Endothelial cell of umbilical vein (primary cell): ENCODE measurements around the gene MLX. TPM values are rescaled to one million over a fixed set of nuclear protein-coding genes. Genes with fewer than 3 reads are reported as not detected.

Experiments used
- BruUV-seq: library from RNA; stranded (reverse); fragments of 400-500 nt; replicated peaks from 2 replicates; lab custom pipeline; 2021; lab: Mats Ljungman, UMichigan
- CTCF ChIA-PET: fragments of 300-600, 350-600 bp; sonication (Branson Sonifier 250); formaldehyde crosslinking; loops from one replicate; lab custom pipeline; 2021; ENCODE audit warnings: antibody characterized with exemption, inconsistent platforms; lab: Charles Lee
- POLR2A ChIA-PET: fragments of 300-600, 350-600 bp; sonication (Branson Sonifier 250); formaldehyde crosslinking; loops from one replicate; lab custom pipeline; 2021; ENCODE audit warnings: antibody characterized with exemption, inconsistent platforms; lab: Charles Lee
- DNase-seq: peaks from one replicate; pipeline ENCODE4 v3.0.0-alpha.2; 2011; ENCODE audit warnings: low read depth, low spot score
- FAIRE-seq: peaks from 2 replicates; lab custom pipeline; 2011; peaks lifted over from hg19 to GRCh38; lab: Jason Lieb, UNC
- H2AFZ ChIP-seq: 2 replicates; pipeline ENCODE4 v1.6.0; 2012; ENCODE audit warnings: low read depth, low read length, control low read depth, inconsistent platforms
- H3K27ac ChIP-seq: 2 replicates; pipeline ENCODE4 v1.5.1; 2011; ENCODE audit warnings: low read depth, mild to moderate bottlenecking, control low read depth, low read length, moderate library complexity; ENCODE audit not compliant: insufficient read depth
- H3K27me3 ChIP-seq, 2 experiments: 2 replicates each; pipeline versions ENCODE4 v1.6.0 to v1.6.1; 2011; ENCODE audit warnings: low read length in 2 of 2, mixed read lengths in 1 of 2; ENCODE audit not compliant: control insufficient read depth in 2 of 2, insufficient read depth in 2 of 2
- H3K36me3 ChIP-seq, 2 experiments: 2 replicates in 1 of 2; 3 replicates in 1 of 2; pipeline ENCODE4 v1.5.1; 2011; ENCODE audit warnings: low read length in 2 of 2, mild to moderate bottlenecking in 1 of 2, moderate library complexity in 1 of 2; ENCODE audit not compliant: control insufficient read depth in 2 of 2, insufficient read depth in 2 of 2; ENCODE audit errors: extremely low read depth in 1 of 2
- H3K4me1 ChIP-seq: 3 replicates; pipeline ENCODE4 v1.5.1; 2011; ENCODE audit warnings: mild to moderate bottlenecking, low read length; ENCODE audit not compliant: control insufficient read depth, insufficient read depth; ENCODE audit errors: extremely low read depth
- H3K4me2 ChIP-seq: 2 replicates; pipeline ENCODE4 v1.6.1; 2011; ENCODE audit warnings: low read length, control low read depth, mixed read lengths; ENCODE audit not compliant: insufficient read depth
- H3K4me3 ChIP-seq, 3 experiments: fragments of 200-600 bp in 1 of 3; sonication (generic), shearing (Covaris generic) in 1 of 3; replicated peaks in 1 of 3; 2 replicates each; pipeline ENCODE4 v1.5.1; 2011 to 2016; ENCODE audit warnings: control low read depth in 3 of 3, low read length in 3 of 3, mild to moderate bottlenecking in 2 of 3, inconsistent platforms in 1 of 3, low read depth in 1 of 3, moderate library complexity in 1 of 3; ENCODE audit not compliant: insufficient read depth in 1 of 3
- H3K79me2 ChIP-seq: 2 replicates; pipeline ENCODE4 v1.6.0; 2012; ENCODE audit warnings: low read length, inconsistent platforms; ENCODE audit not compliant: control insufficient read depth, insufficient read depth
- H3K9ac ChIP-seq: replicated peaks from 2 replicates; pipeline ENCODE3; 2011; ENCODE audit warnings: low read length, control low read depth; ENCODE audit not compliant: insufficient read depth; ENCODE audit errors: extremely low read depth
- H3K9me1 ChIP-seq: replicated peaks from 3 replicates; pipeline ENCODE4 v1.6.0; 2011; ENCODE audit warnings: mild to moderate bottlenecking, low read length; ENCODE audit not compliant: control insufficient read depth, insufficient read depth; ENCODE audit errors: extremely low read depth
- H3K9me3 ChIP-seq: replicated peaks from 2 replicates; pipeline ENCODE4 v1.5.1; 2012; ENCODE audit warnings: low read length, inconsistent platforms; ENCODE audit not compliant: control insufficient read depth, insufficient read depth
- H4K20me1 ChIP-seq: replicated peaks from 2 replicates; pipeline ENCODE3; 2011; ENCODE audit warnings: mild to moderate bottlenecking, low read length; ENCODE audit not compliant: control insufficient read depth, insufficient read depth; ENCODE audit errors: extremely low read depth
- EZH2 ChIP-seq: IDR thresholded peaks from 2 replicates; pipeline ENCODE4 v1.6.1; 2012; ENCODE audit warnings: borderline replicate concordance, low read depth, mild to moderate bottlenecking, moderate library complexity, low read length, inconsistent platforms; ENCODE audit not compliant: severe bottlenecking
- MYC ChIP-seq: IDR thresholded peaks from one replicate; pipeline ENCODE4 v1.6.1; 2011; ENCODE audit warnings: mild to moderate bottlenecking, low read depth, low read length
- POLR2A ChIP-seq: IDR thresholded peaks from 2 replicates; pipeline ENCODE4 v1.6.1; 2012; ENCODE audit warnings: low read depth, mild to moderate bottlenecking, control low read depth, low read length
- POLR2AphosphoS5 ChIP-seq: IDR thresholded peaks from 2 replicates; pipeline ENCODE4 v1.6.1; 2012; ENCODE audit warnings: low read depth, mild to moderate bottlenecking, control low read depth, low read length, moderate library complexity; ENCODE audit not compliant: insufficient read depth
- dilution Hi-C: fragments of 300-500 bp; cut with MboI; formaldehyde crosslinking; loops from one replicate; pipeline ENCODE4 v1.15.0; 2019; ENCODE audit warnings: low sequenced_read_pairs; ENCODE audit not compliant: extremely low pct_ligation_motif_present
- intact Hi-C: fragments of 100-400 bp; cut with micrococcal nuclease; formaldehyde crosslinking; loops from one replicate; pipeline ENCODE4 v1.10.0; 2022
- polyA plus RNA-seq, 4 experiments: library from polyadenylated mRNA; depleted of rRNA in 3 of 4; stranded (reverse) in 3 of 4; unstranded in 1 of 4; fragments of >200 nt; gene quantifications; 2 replicates each; pipeline versions ENCODE4 v1.2.1 to v1.2.3, GENCODE V29; 2011 to 2012; ENCODE audit warnings: missing spikeins in 1 of 4
- total RNA-seq: library from RNA; stranded (reverse); gene quantifications from 2 replicates; pipeline ENCODE4 v1.2.3, GENCODE V29; 2021
- TF ChIP-seq, protein P1 (sequence below): IDR thresholded peaks from 2 replicates; pipeline ENCODE4 v1.6.1; 2011; ENCODE audit not compliant: insufficient read depth, insufficient read length

MLX gene
- total and polyA plus RNA-seq, 2 donors (not counting 3 experiments of a cell fraction or from before 2014, with no cell fraction given): 40.3 to 42.7 TPM

DNA sequence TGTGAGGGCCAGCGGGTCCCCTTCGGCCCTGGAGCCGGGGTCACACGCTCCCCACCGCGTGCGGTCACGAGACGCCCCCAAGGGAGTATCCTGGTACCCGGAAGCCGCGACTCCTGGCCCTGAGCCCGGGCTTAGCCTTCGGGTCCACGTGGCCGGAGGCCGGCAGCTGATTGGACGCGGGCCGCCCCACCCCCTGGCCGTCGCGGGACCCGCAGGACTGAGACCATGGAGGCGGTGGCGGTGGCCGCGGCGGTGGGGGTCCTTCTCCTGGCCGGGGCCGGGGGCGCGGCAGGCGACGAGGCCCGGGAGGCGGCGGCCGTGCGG lies 30.9 kb upstream of the MLX start, which contains the start of gene NAGLU:
Gene NAGLU, plus strand, starts transcription at position 194 of the 324 bp plus-strand sequence. Its CDS starts 32 bp downstream, at position 226.
- DNase-seq (peak; percentile 83), FAIRE-seq (peak; percentile 95)
- Histone ChIP-seq H3K4me2 (peak within 1 kb of the TSS; percentile 79), H3K27me3 (no peaks in the 10 kb centered on the region), H3K27ac (peak within 1 kb of the TSS; percentile 79), H3K79me2 (peaks cover 4% of the 10 kb centered on the region), H3K4me1 (peaks cover 19% of the 10 kb centered on the region), H4K20me1 (no peaks in the 10 kb centered on the region), H2AFZ (peak within 1 kb of the TSS; percentile 81), H3K9me1 (no peaks in the 10 kb centered on the region), H3K4me3 (peak within 1 kb of the TSS; percentile 29 to 80 (median 49)), H3K36me3 (peaks cover 0 to 3% of the 10 kb centered on the region in 2 experiments), H3K9ac (peak within 1 kb of the TSS; percentile 80), H3K9me3 (no peaks in the 10 kb centered on the region)
- TF ChIP-seq POLR2AphosphoS5: peak; percentile 79
- no peak for TF ChIP-seq EZH2
- peak; percentile 64 for TF ChIP-seq POLR2A
- TF ChIP-seq, protein P1, sequence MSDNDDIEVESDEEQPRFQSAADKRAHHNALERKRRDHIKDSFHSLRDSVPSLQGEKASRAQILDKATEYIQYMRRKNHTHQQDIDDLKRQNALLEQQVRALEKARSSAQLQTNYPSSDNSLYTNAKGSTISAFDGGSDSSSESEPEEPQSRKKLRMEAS: peak; percentile 93
- no peak for TF ChIP-seq MYC
- dilution Hi-C loops (no loop called here), intact Hi-C loops (loop anchor here (1.0 to 2.0 kb wide), 2 partner anchors 18 to 19 kb away; no protein-coding TSS in a partner anchor)
- BruUV-seq: no TSS peak
- CTCF ChIA-PET: interaction anchor here (0.7 to 3.1 kb wide), 7 partner anchors 9 to 140 kb away, joined by 3 to 14 read pairs (median 4); partner anchors contain the start of genes PLEKHH3 and PSMC3IP
- POLR2A ChIA-PET: interaction anchor here (1.0 to 1.6 kb wide), 3 partner anchors 16 to 113 kb away, joined by 4 to 5 read pairs (median 4); partner anchors contain the start of gene CAVIN1
